SKM-1 treated with dmso at 0.1 percent for 144 hours (cell line): ENCODE measurements around the gene SAG.
"Not testable (repeated sequence)": the region's sequence is repeated elsewhere in the genome, so short reads cannot be mapped to it uniquely, and the experiment has no call there.

ENCODE experiments used
- DNase-seq: peaks from one replicate; lab custom pipeline; 2025; ENCODE audit not compliant: unreplicated experiment; lab: John Stamatoyannopoulos, UW

SAG gene

GRCh38 chr2:233374776-233375175 is 67.2 kb downstream of the SAG start:
- not testable (repeated sequence) for DNase-seq

GRCh38 chr2:233375490-233376314 is 68.1 kb downstream of the SAG start:
- no peak for DNase-seq

- DNase-seq, result no peak
Measured at GRCh38 chr2:233379034-233379433, 71.4 kb downstream of the SAG start.

GRCh38 chr2:233379441-233379840 is 71.8 kb downstream of the SAG start:
- DNase-seq, result no peak

GRCh38 chr2:233380132-233380895 is 72.7 kb downstream of the SAG start:
- no peak for DNase-seq

- no peak for DNase-seq
Measured at GRCh38 chr2:233380995-233381637, 73.5 kb downstream of the SAG start.

GRCh38 chr2:233381638-233381995 is 74.0 kb downstream of the SAG start:
- DNase-seq, result no peak

GRCh38 chr2:233384015-233384414 is 76.4 kb downstream of the SAG start:
- DNase-seq, result no peak

GRCh38 chr2:233384811-233385488 is 77.3 kb downstream of the SAG start:
- no peak for DNase-seq

- no peak for DNase-seq
Measured at GRCh38 chr2:233385489-233386044, 78.0 kb downstream of the SAG start.

GRCh38 chr2:233386382-233387041 is 78.9 kb downstream of the SAG start:
- DNase-seq, result no peak

GRCh38 chr2:233387225-233387624 is 79.6 kb downstream of the SAG start:
- no peak for DNase-seq

GRCh38 chr2:233387667-233388528 is 80.3 kb downstream of the SAG start:
- DNase-seq, result no peak

- no peak for DNase-seq
Measured at GRCh38 chr2:233389601-233390125, 82.0 kb downstream of the SAG start.

GRCh38 chr2:233395687-233396086 is 88.1 kb downstream of the SAG start:
- DNase-seq, result no peak
